Activated CD4-positive, alpha-beta T cell treated with anti-CD3 and anti-CD28 coated beads, Interleukin-2, amount 50 U/mL, for 48 hours (primary cell): Measurements from ENCODE around the gene CCDC184.
A peak's percentile ranks its signal among the peaks of the same experiment; 100 is the strongest.
"Not testable (repeated sequence)": the region's sequence is repeated elsewhere in the genome, so short reads cannot be mapped to it uniquely, and the experiment has no call there.

Experiments used
- DNase-seq, 2 experiments: peaks; one replicate each; pipeline ENCODE4 v3.0.0-alpha.2; 2020

Gene CCDC184

GRCh38 chr12:48183091-48183875 is at the start of gene CCDC184:
Gene CCDC184 (plus strand): TSS chr12:48183644. CDS start chr12:48184123, 479 bp downstream.
- DNase-seq = peak; percentile 70 to 74

- no peak for DNase-seq
Observed at GRCh38 chr12:48135027-48135426, 48.4 kb upstream of the CCDC184 start.

GRCh38 chr12:48142818-48143674 is 40.4 kb upstream of the CCDC184 start:
- no peak for DNase-seq

DNA sequence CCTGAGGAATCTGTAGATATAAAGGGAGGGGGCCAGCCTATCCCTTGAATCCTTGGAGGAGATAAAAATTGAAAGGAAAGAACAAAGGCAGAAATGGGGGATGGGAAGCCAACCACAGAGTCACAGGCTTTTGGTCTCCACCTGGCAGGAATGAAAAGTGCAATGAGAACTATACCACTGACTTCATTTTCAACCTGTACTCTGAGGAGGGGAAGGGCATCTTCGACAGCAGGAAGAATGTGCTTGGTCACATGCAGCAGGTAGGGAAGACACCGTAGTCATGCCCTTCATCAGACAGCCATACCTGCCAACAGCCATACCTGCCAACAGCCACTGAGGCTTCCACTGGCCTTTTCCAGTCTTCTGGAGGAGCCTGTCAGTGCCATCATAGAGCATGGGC is 39.5 kb upstream of the CCDC184 start:
- no peak for DNase-seq

GRCh38 chr12:48145981-48146380 is 37.5 kb upstream of the CCDC184 start:
- DNase-seq = no peak

GRCh38 chr12:48151103-48151771 is 32.2 kb upstream of the CCDC184 start:
- DNase-seq = peak in 1 of 2 experiments; percentile 9

- not testable (repeated sequence) for DNase-seq
Observed at GRCh38 chr12:48155786-48156185, 27.7 kb upstream of the CCDC184 start.

- DNase-seq = no peak
Observed at GRCh38 chr12:48156652-48157017, 26.8 kb upstream of the CCDC184 start.

DNA sequence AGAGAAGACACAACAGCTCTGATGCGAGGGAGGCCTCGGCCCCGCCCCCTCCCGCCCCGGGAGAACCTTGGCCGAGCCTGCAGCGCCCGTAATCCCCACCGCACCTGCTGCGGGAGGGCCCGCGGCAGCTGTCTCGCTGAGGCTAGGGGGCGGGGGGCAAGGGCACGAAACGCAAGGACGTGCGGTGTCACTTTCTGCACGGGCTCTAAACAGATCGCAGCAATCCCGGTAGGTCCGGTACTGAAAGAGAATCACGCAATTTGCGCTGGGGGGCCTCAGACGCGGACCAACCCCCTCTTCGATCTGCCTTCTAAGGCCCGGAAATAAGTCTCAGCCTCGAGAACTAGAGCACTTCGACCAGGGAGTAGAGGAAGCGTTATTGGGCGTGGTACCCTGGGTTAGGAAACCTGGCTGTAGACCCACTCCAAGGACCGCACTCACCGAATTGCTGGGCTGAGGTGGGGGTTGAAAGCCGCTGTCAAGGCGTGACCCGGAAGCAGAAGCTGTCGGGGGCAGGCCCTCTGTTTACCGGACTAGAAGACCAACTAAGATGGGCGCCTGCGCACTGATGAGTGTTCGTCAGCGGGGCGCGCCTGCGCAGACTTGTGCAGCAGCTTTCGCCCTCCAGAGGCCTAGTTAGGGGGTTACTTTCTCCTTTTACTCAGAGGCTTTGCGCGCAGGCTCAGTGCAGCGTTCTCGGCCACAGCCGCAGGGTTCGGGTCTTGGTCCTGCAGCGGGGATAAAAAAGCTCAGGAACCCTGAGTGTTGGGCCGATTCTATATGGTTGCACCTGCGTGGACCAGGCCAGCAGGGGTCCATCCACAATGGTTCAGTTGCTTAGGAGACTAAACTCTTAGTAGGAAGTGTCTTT is 26.2 kb upstream of the CCDC184 start, which contains the start of gene ASB8:
TSS of gene ASB8 (minus strand) at position 498 of the 871 bp plus-strand sequence. CDS start 4,019 bp downstream, outside the sequence.
- peak; percentile 99 for DNase-seq

DNA sequence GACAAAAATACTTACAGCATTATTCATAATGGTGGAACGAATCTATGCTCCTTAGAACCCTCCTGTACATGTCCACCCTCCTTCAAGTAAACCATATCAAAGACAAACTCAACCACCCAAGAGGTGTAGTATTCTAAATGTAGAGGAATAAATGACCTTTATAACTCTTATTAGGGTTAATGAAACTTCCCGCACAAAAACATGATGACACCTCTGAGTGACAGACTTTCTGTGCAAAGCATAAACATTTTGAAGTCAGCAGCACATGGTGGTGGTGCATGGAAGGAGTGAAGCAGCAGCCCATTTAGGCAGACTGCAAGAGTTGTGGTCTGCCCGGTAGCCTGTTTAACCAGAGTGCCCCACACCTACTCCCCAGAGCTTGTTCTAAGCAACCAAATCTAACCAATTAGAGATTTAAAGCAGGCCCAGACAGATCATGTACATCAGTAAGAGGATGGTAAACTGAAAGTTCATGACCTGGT is 25.5 kb upstream of the CCDC184 start:
- DNase-seq = peak; percentile 12 to 20

- DNase-seq = no peak
Observed at GRCh38 chr12:48160046-48160445, 23.4 kb upstream of the CCDC184 start.

GRCh38 chr12:48160807-48161206 is 22.6 kb upstream of the CCDC184 start:
- no peak for DNase-seq

GRCh38 chr12:48163150-48163747 is 20.2 kb upstream of the CCDC184 start:
- DNase-seq = no peak

- no peak for DNase-seq
Observed at GRCh38 chr12:48164451-48164850, 19.0 kb upstream of the CCDC184 start.

DNA sequence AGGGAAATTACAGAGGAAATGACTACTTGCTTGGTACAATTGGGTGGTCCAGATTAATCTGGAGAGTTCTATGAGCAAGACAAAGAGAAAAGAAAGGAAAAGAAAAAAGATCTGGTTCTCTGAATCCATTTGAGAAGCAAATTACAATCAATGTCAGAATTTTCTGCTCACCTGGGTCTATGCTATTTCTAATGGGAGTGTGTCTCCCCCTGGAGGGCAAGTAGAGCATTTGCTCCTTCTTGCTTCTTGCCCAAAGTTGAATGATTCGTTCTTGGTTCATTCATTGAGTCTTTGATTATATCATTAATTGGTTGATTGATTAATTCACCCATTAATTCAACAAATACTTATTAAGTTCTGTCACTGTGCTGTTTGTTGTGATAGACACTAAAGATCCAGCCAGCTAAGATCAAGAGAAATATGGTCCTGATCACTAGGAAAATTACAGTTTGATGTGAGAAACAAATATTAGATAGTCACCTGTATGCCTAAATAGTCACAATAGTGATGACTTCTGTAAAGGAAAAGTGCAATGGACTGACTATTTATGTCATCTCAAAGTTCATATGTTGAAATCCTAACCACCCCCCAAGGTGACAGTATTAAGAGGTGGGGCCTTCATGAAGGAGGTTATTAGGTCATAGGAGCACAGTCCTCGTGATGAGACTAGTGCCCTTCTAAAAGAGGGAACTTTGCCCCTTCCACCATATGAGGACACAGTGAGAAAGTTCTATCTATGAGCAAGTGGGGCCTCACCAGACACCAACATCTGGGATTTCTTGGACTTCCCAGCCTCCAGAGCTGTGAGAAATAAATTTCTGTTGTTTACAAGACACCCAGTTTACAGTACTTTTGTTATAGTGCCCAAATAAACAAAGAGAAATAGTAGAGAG is 18.1 kb upstream of the CCDC184 start:
- DNase-seq = peak in 1 of 2 experiments; percentile 40

DNA sequence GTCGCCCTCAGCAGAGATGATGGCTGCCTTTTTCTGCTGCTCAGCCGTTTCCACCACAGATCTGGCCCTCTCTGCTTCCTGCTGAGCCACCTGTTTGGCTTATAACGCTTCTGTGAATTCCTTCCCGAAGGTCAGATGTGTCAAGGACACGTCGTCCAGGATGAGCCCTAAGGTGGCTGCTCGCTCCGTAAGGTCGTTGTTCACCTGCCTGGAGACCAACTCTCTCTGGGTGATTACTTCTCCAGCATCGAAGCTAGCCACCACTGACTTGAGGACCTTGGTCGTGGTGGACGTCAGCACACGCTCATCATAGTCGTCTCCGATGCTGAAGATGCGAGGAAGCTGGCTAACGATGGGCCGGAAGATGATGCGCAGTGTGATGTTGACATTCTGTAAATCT is 14.4 kb upstream of the CCDC184 start:
- DNase-seq = no peak

DNA sequence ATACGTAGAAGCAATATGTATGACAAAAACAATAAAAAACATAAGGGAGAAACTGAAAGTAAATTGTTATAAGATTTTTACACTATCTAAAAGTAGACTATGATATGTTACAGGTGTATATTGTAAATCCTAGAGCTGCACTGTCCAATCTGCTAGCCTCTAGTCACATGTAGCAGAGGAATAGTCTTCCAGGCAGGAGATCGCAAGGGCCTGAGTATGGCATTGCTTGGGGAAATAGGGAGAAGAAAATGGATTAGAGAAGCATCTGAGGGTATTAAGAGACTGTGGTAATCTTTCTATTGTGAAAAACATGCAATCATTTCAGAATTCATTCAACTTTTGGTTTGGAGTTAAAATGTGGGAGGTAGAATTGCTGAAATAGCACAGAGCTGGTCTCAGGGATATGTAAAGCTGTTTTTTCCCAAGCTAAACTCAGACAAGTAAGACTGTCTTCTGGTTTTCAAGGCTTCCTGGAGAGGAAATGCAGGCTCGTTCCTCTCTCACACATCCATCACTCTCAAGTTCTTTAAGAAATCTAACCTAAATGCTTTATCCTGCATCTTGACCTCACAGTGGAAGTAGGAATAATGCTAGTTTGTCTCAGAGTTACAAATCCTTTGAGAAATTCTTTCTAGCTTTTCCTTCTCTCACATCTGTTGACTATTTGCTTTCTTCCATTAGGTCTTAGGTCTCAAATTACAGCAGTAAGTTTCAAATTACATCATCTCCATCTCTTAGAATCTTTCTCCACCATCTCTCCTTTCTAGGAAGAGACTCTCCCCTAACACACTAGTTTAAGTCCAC is 7.6 kb upstream of the CCDC184 start:
- no peak for DNase-seq

GRCh38 chr12:48176417-48176751 is 7.1 kb upstream of the CCDC184 start:
- no peak for DNase-seq

- DNase-seq = no peak
Observed at GRCh38 chr12:48177982-48178381, 5.5 kb upstream of the CCDC184 start.

DNA sequence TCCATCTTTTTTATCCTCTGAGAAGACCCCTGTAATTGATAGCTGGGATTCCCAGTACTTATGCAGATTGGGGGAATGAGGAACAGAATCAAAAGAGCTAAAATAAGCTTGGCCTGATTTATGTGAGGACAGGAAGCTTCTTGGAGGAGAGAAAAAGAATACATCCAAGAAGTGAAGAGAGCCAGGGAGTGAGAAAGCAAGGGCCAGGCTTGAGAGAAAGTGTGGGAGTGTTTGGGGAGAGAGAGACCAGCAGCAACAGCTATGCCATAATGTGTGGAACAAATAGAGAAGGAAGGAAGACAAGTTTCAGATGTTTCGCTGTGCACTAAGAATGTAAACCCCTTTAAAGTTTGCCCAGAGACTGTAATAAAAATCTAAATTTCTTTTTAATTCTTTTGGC is 4.0 kb upstream of the CCDC184 start:
- DNase-seq = no peak
